OCI-LY1 (cell line): Measurements from ENCODE around the gene SRRM2.

ENCODE experiments used
- H2AFZ ChIP-seq: fragments of 200-600 bp; sonication (generic), shearing (Covaris generic); 2 replicates; pipeline ENCODE4 v1.6.0; 2014; ENCODE audit warnings: antibody characterized with exemption, mild to moderate bottlenecking, low read length
- H3F3A ChIP-seq: fragments of 200-600 bp; sonication (generic), shearing (Covaris generic); 2 replicates; pipeline ENCODE4 v1.6.0; 2014; ENCODE audit warnings: mild to moderate bottlenecking, antibody characterized with exemption, low read length, moderate library complexity; ENCODE audit not compliant: insufficient read depth
- H3K27ac ChIP-seq: fragments of 200-600 bp; sonication (generic); 2 replicates; pipeline ENCODE4 v1.5.1; 2014; ENCODE audit warnings: low read length, mixed run types, mild to moderate bottlenecking, low read depth; ENCODE audit not compliant: poor library complexity, severe bottlenecking
- H3K27me3 ChIP-seq: fragments of 200-600 bp; sonication (generic); 2 replicates; pipeline ENCODE4 v1.6.0; 2014; ENCODE audit warnings: antibody characterized with exemption, mild to moderate bottlenecking, low read length, moderate library complexity; ENCODE audit not compliant: insufficient read depth
- H3K36me3 ChIP-seq: fragments of 200-600 bp; sonication (generic); 2 replicates; pipeline ENCODE4 v1.6.1; 2014; ENCODE audit warnings: mild to moderate bottlenecking, antibody characterized with exemption, low read length, moderate library complexity, mixed read lengths; ENCODE audit not compliant: insufficient read depth
- H3K4me1 ChIP-seq: fragments of 200-600 bp; sonication (generic); 2 replicates; pipeline ENCODE4 v1.5.1; 2014; ENCODE audit warnings: mild to moderate bottlenecking, low read length, moderate library complexity; ENCODE audit not compliant: insufficient read depth, severe bottlenecking
- H3K4me2 ChIP-seq: fragments of 200-600 bp; sonication (generic), shearing (Covaris generic); 2 replicates; pipeline ENCODE4 v1.6.1; 2014; ENCODE audit warnings: low read length
- H3K4me3 ChIP-seq: fragments of 200-600 bp; sonication (generic); 2 replicates; pipeline ENCODE4 v1.5.1; 2014; ENCODE audit warnings: low read length, low read depth, mild to moderate bottlenecking, mixed read lengths; ENCODE audit not compliant: poor library complexity, severe bottlenecking
- H3K79me2 ChIP-seq: fragments of 200-600 bp; shearing (Covaris generic); 2 replicates; pipeline ENCODE4 v1.6.1; 2016; ENCODE audit warnings: mixed run types, low read length, mixed read lengths; ENCODE audit not compliant: insufficient read depth
- H3K9ac ChIP-seq: fragments of 200-600 bp; sonication (generic), shearing (Covaris generic); 2 replicates; pipeline ENCODE4 v1.6.1; 2014; ENCODE audit warnings: mild to moderate bottlenecking, low read length, mixed read lengths
- H3K9me2 ChIP-seq: fragments of 200-600 bp; sonication (generic), shearing (Covaris generic); 2 replicates; pipeline ENCODE4 v1.6.1; 2014; ENCODE audit warnings: low read depth, mild to moderate bottlenecking, low read length, mixed read lengths
- H3K9me3 ChIP-seq: fragments of 200-600 bp; shearing (Covaris generic); 2 replicates; pipeline ENCODE4 v1.6.1; 2014; ENCODE audit warnings: low read length, mixed read lengths
- H4K20me1 ChIP-seq: fragments of 200-600 bp; sonication (generic), shearing (Covaris generic); 2 replicates; pipeline ENCODE4 v1.6.0; 2016; ENCODE audit warnings: mild to moderate bottlenecking, low read length; ENCODE audit not compliant: insufficient read depth
- EZH2 ChIP-seq: fragments of 200-600 bp; sonication (generic), shearing (Covaris generic); IDR thresholded peaks from 2 replicates; pipeline ENCODE4 v1.8.0; 2017; ENCODE audit warnings: borderline replicate concordance, mixed run types, mild to moderate bottlenecking, antibody characterized with exemption, low read length, moderate library complexity, mixed read lengths
- TF ChIP-seq, protein P1 (sequence below): fragments of 200-600 bp; sonication (generic), shearing (Covaris generic); IDR thresholded peaks from 2 replicates; pipeline ENCODE4 v1.5.1; 2017; ENCODE audit warnings: mild to moderate bottlenecking, antibody characterized with exemption, low read length, moderate library complexity, mixed read lengths

The SRRM2 gene

DNA sequence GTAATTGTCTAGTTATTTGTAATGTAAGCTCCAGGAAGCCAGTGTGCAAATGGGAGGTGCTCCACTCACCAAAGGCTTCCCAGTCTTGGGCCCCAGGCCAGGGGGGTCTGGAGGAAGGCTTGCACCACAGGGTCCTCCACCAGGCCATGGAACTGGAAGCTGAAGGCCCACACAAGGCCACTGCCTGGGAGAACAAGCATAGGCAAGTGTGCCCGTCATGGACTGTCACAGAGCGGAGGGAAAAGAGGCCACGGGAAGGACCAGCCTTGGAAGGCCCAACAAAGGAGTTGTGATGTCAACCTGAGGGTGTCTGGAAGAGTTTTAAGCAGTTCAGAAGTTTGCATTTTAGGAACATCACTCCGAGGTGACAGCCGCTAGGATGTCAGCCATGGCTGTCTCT lies 3.0 kb upstream of the SRRM2 start:
- peaks cover 24% of the 10 kb centered on the region for H3K36me3 ChIP-seq
- H3K79me2 ChIP-seq, result peaks cover 16% of the 10 kb centered on the region
- TF ChIP-seq, protein P1, sequence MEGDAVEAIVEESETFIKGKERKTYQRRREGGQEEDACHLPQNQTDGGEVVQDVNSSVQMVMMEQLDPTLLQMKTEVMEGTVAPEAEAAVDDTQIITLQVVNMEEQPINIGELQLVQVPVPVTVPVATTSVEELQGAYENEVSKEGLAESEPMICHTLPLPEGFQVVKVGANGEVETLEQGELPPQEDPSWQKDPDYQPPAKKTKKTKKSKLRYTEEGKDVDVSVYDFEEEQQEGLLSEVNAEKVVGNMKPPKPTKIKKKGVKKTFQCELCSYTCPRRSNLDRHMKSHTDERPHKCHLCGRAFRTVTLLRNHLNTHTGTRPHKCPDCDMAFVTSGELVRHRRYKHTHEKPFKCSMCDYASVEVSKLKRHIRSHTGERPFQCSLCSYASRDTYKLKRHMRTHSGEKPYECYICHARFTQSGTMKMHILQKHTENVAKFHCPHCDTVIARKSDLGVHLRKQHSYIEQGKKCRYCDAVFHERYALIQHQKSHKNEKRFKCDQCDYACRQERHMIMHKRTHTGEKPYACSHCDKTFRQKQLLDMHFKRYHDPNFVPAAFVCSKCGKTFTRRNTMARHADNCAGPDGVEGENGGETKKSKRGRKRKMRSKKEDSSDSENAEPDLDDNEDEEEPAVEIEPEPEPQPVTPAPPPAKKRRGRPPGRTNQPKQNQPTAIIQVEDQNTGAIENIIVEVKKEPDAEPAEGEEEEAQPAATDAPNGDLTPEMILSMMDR, result no peak
- TF ChIP-seq EZH2, result no peak

DNA sequence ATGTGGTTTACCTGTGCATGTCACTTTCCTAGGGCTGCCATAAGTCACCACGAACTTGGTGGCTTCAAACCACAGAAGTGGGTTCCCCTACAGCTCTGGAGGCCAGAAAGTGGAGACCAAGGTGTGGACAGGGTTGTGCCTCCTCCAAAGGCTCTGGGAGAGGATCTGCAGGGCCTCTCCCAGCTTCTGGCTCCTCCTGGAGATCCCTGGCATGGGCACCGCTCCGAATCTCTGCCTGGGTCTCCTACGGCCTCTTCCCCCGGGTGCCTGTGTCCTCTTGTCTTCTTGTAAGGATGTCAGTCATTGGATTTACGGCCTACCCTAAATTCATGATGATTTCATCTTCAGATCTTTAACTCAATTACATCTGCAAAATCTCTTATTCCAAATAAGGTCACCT lies 2.5 kb upstream of the SRRM2 start:
- Histone ChIP-seq H3K4me1 (peaks cover 24% of the 10 kb centered on the region), H3K36me3 (peaks cover 28% of the 10 kb centered on the region), H3K79me2 (peaks cover 20% of the 10 kb centered on the region), H3K4me3 (no peak overlapping the region), H3F3A (no peaks in the 10 kb centered on the region), H3K9ac (no peak overlapping the region), H2AFZ (no peak overlapping the region), H3K4me2 (no peak overlapping the region), H4K20me1 (peaks cover 2% of the 10 kb centered on the region; the same call in 1 of the 2 replicates), H3K27ac (no peak overlapping the region), H3K9me2 (no peaks in the 10 kb centered on the region), H3K9me3 (no peaks in the 10 kb centered on the region), H3K27me3 (no peaks in the 10 kb centered on the region)
- TF ChIP-seq, protein P1, result no peak
- no peak for TF ChIP-seq EZH2

More for the DNA sequence above, 3.0 kb upstream of the SRRM2 start:
- H3K9ac ChIP-seq, result no peak overlapping the region
- H3K4me2 ChIP-seq, result no peak overlapping the region
- H2AFZ ChIP-seq, result no peak overlapping the region
- H3K4me1 ChIP-seq, result peaks cover 20% of the 10 kb centered on the region
- H3K4me3 ChIP-seq, result no peak overlapping the region
- no peaks in the 10 kb centered on the region for H3K27me3 ChIP-seq
- no peaks in the 10 kb centered on the region for H3F3A ChIP-seq
- no peaks in the 10 kb centered on the region for H4K20me1 ChIP-seq
- no peaks in the 10 kb centered on the region for H3K9me3 ChIP-seq
- no peak overlapping the region for H3K27ac ChIP-seq
- H3K9me2 ChIP-seq, result no peaks in the 10 kb centered on the region

DNA sequence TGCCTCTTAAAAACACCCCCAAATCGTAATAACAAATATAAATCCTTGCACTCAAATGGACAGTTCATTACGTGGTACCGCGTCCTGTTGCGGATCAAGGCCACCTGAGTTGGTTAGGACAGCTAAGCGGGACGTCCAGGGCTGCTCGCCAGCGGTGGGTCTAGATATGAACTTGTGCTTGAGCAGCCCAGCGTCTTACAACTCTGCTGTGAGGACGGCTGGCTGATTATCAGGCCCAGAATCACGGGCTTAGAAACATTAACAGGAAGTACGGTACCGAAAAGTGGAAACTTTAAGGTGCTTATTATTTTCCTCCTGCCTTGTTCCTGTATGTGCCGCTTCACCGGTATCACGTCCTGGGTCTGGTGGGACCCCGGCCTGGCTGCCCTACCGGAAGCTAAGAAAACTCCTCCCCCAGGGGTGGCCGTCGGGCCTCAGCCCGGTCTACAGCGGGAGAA lies 832 bp upstream of the SRRM2 start:
- Histone ChIP-seq H3K27ac (peak overlapping the region; percentile 90), H3F3A (no peaks in the 10 kb centered on the region), H3K9me3 (no peaks in the 10 kb centered on the region), H3K36me3 (peaks cover 45% of the 10 kb centered on the region), H3K9ac (peak overlapping the region; percentile 100), H3K27me3 (no peaks in the 10 kb centered on the region), H3K9me2 (no peaks in the 10 kb centered on the region), H2AFZ (peak overlapping the region; percentile 9; the same call in 1 of the 2 replicates), H3K79me2 (peaks cover 37% of the 10 kb centered on the region), H4K20me1 (peaks cover 7% of the 10 kb centered on the region), H3K4me3 (peak overlapping the region; percentile 94), H3K4me2 (peak overlapping the region; percentile 99), H3K4me1 (peaks cover 33% of the 10 kb centered on the region)
- TF ChIP-seq EZH2, result no peak
- TF ChIP-seq, protein P1, result no peak
